Activated effector memory CD4-positive, alpha-beta T cell treated with anti-CD3 and anti-CD28 coated beads, Interleukin-2, amount 50 U/mL, for 16 hours (primary cell): ENCODE results near the gene AP4E1.
A peak's percentile ranks its signal among the peaks of the same experiment; 100 is the strongest.
"Not testable (repeated sequence)": the region's sequence is repeated elsewhere in the genome, so short reads cannot be mapped to it uniquely, and the experiment has no call there.

ENCODE experiments used
- DNase-seq: peaks from one replicate; pipeline ENCODE4 v3.0.0-alpha.2; 2020

AP4E1 gene

DNA sequence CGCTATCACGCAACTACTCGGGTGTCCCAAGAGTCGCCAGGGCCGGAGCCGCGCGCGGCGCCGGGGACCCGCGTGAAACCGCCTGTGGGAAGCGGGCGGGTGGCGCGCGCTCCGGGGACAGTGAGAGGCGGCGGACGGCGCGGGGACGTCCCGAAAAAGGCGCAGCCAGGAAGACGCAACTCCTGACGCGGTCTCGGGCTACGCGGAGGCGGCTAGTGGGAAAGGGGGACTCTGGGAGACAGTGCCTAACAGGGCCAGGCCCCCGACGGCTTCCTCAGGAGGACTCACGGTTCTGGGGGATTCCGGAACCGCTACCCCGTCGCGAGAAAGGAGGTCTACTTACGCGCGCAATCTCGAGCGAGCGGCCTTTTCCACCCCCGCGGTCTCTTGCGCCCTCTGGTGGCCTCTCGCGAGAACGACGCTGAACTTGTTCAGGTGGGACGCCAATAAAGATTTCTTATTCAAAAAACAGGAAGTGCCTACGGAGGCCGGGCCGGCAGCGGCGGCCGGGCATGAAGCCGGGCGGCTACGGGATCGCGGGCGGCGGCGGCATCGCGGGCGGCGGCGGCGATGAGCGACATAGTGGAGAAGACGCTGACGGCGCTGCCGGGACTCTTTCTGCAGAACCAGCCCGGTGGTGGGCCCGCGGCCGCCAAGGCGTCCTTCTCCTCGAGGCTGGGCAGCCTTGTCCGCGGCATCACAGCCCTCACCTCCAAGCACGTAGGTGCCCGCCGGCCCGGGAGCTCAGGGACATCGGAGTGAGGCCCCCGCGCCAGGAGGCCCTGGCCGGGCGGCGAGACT lies at the start of gene AP4E1:
AP4E1 (plus strand) TSS at position 475 of the 801 bp plus-strand sequence; CDS start at position 571, 96 bp downstream.
- DNase-seq: peak; percentile 98

DNA sequence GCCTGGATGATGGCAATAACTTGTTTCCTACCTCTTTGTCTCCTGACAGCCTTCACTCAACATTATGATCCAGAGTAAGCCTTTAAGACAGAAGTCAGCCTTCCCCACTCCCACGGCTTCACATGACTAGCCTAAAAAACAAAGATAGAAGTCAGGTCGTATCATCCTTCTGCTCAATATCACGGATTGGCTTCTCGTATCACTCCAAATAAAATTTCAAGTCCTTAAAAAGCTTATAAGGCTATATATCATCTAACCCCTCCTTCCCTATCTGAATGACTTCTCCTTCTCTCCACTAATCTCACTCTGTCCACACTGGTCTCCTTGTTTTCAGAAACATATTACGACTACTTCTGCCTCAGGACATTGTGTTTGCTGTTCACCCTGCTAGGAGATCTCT lies 47.7 kb upstream of the AP4E1 start:
- no peak for DNase-seq

DNA sequence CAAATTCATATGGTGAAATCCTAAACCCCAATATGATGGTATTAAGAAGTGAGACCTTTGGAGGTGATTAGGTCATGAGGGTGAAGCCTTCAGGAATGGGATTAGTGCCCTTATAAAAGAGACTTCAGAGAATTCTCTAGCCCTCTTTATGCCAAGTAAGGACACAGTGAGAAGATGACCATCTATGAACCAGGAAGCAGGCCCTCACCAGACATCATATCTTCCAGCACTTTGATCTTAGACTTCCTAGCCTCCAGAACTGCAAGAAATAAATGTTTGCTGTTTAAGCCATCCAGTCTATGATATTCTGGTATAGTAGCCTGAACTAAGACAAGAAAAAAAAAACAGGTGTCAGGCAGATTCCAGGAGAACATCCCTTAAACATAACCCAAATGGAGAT lies 45.9 kb upstream of the AP4E1 start:
- no peak for DNase-seq

DNA sequence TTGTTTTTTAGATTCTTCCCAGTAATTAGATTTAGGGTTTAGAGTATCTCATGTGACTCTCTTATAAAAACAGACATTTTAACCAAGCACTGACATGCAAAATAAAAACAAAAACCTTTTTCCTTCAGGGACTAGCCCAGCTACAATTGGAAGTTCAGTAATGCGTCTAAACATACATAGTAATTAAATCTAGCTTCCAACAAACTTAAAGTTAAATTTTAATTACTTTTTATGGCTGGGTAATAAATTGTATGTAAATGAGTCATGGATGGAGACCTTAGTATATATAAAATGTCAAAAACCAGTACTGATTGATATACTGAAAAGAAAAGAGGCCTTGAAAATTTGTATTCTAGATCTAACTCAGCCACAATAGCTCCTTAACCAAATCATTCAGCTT lies 43.6 kb upstream of the AP4E1 start:
- no peak for DNase-seq

DNA sequence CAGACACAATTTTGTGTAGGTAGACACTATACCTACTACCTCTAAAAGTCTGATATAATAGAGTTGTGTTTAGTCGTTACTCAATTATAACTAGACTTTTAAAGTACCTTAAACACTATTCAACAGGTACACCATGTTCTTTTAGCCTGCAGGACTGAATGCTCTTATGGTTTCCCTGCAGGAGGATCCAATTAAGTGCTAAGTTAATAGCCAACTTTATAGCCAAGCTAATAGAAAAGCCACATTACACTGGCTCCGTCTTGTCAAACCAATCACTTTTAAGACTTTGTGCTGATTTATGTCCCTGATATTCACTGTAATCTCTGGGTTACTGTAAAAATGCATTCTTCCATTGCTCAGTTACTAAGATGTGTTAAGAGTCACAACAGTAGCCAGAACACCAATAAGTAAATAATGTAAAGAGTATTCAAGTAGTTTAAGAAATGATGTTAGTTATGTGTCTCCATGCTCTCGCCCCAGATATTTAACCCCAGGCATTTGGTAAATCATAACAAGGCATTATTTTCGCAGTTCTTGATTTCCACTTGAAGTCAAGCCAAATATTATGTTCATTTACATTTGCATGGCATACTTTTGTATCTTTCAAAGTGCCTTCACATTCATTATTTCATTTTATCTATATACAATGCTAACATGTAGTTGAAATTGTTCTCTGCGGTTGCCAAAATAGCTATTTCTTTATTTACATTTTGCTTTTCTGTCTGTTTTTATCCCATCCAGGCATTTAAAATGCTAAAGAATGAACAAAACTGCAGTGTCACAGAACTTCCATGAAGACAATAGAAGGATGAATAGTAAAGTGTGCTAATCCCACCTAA lies 42.7 kb upstream of the AP4E1 start:
- no peak for DNase-seq

DNA sequence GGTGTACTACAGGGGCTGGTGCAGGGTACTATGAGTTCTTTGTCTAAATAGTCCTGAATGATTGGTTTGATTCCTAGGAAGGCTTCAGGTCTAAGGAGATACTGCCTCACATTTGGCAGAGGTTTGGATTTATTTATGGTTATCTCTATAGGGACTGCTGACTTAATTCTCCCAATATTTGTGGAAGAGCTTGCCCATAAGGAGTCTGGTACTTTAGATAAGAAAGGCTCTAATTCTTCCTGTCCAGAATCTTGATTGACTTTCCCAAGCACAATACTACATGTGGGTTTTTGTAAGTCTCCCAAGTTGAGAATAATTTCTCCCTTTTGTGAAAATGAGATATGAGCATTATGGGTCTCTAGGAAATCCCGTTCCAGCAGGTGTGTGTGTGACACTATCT lies 36.7 kb upstream of the AP4E1 start:
- DNase-seq: no peak

DNA sequence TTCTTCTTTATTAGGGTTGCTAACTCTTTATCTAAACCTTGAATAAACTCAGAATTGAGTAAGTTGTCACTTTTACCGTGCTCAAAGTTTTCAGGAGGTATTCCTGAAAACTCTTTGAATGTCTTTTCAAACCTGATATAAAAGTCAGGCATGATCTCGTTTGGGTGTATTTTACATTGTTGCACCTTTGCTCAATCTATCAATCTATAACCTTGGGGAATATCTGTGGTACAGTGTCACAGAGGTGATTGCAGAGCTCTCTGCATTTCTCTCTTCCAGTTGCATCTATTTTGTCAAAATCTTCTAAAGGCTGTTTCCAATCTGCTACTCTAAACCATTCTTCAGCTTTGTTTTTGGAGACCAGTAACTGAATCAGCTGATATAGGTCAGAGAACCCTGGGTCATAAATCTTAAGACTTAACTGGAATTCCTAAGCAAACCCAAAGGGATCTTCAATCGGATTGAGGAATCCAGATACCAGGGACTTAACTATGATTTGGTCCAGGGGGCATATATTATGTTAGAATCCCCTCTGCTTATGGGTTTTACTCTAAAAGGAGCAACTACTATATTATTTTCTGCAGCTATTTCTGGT lies 35.6 kb upstream of the AP4E1 start:
- DNase-seq: no peak

DNA sequence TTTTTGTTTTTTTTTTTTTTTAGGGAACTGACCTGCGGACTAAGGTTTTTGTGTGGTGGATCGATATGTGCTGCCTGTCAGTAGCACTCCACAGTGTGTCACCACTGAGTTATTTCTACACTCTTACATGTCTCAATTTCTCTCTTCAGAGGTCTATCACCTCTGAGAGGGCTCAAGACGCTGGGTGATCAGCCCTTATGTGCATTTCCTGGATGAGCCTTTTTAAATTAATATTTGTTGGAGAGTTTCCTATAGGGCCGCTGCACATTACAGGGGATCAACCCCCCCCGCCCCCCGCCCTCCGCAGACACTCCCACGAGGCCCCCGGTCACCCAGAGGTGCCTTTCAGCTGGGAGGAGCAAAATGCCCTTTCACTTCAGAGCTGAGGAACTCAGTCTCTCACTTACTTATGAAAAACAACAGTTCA lies 34.5 kb upstream of the AP4E1 start:
- no peak for DNase-seq

DNA sequence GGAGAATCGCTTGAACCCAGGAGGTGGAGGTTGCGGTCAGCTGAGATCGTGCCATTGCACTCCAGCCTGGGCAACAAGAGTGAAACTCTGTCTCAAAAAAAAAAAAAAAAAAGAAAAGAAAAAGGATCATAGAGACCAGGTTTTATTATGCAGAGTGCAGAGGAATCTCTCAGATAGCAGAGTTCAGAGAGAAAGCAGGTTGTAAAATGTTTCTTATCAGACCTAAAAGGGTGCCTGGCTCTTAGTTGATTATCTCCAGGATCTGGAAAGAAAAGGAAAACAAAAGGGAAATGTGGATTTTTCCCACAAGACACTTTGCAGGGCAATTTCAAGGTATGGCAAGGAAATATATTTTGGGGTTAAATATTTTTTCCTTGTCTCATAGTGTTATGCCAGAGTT lies 33.2 kb upstream of the AP4E1 start:
- not testable (repeated sequence) for DNase-seq

DNA sequence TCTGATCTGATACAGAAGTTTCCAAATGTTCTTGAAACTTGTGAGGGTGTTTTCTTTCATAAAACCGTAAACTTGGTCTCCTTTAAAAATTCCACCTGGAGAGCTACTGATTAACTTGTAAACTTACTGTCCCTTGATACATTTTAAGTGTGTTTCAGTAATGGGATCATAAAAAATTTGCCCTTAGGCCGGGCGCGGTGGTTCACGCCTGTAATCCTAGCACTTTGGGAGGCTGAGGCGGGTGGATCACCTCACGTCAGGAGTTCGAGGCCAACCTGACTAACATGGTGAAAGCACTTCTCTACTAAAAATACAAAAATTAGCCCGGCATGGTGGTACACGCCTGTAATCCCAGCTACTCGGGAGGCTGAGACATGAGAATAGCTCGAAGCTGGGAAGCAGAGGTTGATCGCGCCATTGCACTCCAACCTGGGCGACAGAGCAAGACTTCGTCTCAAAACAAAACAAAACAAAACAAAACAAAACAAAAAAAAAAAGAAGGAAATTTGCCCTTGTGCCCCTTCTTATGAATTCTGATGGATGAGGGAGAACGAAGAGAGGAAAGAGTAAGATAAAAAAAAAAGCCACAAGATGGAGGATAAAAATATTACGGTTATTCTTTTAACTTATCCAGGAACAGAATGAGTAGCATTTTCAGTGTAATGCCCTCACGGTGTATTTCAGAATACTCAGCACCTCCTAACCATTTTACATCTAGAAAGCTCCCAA lies 32.1 kb upstream of the AP4E1 start:
- DNase-seq: no peak

DNA sequence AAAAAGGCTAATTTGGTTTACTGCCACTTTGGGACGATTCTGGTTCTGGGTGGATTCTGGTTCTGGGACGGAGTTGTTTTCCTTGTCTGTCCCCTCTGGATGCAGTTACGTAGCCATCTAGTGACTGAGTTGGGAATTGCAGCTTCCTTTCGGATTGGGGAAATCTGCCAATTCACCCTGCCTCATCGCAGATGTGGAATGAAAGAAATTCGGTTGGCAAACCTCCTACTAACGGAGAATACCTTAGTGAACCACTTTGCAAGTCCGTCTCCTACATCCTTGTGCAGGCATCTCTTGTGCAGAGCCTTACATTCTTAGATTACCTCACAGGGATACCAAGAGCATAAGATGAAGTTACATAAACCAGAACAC lies 31.5 kb upstream of the AP4E1 start:
- DNase-seq: peak; percentile 81

DNA sequence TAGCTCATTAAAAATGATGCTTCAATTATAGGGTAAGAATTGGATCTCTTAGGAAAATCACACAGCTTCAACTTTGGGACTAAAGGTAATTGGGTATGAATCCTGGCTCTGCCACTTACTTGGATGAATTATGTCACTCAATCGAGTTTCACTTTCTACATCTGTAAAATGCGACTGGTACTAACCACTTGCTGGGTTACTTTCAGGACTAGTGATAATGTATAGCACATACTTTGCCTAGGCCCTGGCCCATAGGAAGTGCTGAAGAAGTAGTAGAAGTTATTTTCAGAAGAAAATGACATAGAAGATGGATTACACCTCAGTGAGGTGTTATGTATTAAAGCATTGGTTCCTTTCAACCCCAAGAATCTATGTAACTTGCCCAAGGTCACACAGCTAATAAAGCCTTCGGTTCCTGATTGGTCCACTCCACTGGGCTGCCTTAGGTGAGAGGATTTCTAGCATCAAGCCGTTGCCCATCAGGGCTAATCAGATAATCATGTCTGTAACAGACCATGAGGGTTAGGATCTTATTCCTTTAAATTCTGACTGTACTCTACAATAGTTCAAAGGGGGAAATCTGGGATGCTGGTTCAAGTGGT lies 29.4 kb upstream of the AP4E1 start:
- no peak for DNase-seq

DNA sequence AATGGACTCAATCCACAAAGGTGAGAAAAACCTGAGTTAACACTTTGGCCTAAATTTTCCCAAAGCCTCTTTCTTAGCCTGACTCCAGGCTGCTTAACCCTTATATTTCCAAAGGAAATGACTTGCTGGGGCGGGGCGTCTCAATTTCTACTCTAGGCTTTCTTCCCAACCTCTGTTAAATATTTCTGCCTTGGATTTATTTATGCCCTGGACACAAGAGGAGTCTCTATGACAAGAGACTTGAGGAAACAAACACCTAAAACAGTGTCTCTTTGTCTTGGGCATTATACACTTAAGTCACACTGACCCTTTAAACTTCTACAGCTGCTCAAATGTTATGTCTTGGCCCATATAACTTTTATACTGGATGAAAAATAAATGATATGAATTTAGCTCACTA lies 28.3 kb upstream of the AP4E1 start:
- no peak for DNase-seq

DNA sequence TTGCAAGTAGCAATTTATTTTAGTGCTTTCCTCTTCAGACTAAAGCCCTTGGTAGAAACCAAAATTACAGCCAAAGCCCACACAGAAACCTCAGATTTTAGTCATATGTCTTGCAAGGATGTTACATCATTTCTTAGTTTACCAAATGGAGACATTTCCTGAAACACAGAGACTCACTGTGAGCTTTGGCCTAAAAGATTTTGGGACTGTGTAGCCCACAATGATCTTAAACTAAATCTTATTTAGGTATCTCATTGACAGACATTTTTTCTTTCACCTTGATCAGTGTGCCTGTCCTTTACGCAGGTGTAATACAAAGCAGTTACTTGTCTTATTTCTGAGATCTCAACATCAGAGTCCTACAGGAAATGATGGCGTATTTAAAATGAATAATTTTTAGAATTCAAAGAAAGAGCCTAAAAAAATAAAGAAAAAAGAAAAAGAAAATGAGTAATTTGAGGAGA lies 27.8 kb upstream of the AP4E1 start:
- DNase-seq: no peak

DNA sequence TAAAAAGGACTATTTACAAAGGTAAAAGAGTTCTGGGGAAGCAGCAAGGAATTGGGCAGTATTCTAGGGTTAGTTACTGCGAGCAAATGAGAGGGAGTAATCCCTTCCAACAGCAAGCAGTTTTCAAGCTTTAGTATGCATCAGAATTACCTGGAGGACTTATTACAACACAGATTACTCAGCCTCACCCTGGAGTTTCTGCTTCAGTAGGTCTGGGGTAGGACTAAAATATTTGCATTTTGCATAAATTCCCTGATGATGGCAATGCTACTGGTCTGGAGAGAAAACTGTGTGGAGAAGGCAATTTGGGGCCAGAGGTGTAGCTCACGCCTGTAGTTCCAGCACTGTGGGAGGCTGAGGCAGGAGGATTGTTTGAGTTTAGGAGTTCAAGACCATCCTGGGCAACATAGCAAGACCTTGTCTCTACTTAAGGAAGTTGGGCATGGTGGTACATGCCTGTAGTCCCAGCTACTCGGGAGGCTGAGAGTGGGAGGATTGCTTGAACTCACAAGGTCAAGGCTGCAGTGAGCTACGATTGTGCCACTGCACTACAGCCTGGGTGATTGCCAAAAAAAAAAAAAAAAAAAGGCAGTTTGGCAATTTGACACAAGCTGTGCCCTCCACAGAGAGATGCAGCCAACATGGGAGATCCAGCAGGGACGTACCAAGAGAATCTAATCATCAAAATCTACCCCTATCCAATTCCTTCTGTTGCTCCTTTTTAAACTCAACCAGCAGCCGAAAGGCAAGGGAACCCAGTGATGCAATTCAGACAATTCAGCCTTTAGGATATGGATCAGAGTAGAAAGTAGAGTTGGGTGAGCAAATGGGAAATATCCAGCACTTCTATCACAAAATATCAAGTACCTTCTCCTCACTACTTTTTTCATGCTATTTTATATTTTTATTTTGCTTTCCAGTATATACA lies 27.1 kb upstream of the AP4E1 start:
- no peak for DNase-seq

DNA sequence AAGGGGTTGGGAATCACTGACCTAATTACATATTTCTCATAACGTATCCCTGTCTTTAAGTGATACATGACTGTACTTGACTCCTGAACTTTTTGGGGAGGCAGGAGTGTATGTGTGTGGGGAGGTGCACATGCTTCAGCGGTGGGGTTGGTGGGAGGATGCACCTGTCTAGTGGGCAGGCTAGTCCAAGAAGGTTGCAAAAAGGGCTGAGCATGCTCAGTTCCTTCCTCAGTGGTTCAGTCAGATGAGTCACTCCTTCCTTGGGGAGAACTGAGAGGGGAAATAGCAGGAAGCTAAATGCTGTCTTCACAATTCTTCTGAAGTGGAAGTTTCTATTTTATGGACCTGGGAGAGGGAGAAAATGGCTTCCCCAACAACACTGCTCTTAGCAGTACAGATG lies 24.6 kb upstream of the AP4E1 start:
- peak; percentile 66 for DNase-seq

DNA sequence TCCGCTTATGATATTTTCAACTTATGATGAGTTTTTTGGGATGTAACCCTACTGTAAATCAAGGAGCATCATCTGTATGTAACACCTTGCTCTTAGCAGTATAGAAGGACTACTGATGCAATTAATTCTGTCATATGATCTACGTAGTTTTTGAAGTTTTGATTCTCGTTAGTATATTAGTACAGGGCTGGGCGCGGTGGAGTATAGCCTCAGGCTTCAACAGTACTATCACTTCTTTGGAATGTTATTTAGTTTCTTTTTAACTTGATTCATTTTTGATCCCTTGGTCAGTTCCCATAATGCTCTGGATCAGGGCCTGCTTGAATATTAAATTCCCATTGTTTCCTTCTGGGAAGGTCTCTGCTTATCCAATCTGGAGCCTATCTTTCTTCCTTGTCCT lies 23.9 kb upstream of the AP4E1 start:
- no peak for DNase-seq

DNA sequence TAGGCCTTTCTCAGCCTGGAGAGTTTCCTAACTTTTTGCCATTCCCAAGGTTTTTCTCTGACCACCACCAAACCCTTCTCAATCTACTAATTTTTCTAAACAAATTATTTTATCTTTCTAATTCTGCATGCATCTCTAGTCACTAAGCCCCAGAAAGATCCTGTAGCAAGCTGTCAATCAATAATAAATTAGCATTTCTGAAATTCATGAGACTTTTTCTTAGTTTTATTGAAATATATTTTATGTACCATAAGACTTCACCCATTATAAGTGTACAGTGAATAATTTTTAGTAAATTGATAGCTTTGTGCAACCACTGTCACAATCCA lies 22.4 kb upstream of the AP4E1 start:
- DNase-seq: no peak

DNA sequence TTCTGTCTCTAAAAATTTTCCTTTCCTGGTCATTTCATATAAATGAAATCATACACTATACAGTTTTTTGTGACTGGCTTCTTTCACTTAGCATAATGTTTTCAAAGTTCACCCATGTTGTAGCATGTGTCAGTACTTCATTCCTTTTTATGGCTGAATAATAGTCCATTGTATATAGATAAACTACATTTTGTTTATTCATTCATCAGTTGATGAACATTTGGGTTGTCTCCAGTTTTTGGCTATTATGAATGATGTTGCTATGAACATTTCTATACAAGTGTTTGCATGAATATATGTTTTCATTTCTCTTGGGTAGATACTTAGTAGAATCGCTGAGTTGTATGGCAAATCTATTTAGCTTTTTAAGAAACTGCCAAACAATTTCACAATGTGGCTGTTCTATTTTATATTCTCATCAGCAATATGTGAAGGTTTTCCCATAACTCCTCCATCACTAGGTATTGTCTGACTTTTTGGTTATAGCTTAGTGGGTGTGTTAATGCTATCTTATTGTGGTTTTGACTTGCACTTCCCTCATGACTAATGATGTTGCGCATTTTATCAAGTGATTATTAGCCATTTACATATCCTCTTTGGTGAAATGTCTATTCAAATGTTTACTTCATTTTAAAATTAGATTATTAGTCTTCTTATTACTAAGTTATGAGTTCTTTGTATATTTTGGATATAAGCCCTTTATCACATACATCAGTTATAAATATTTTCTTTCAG lies 21.7 kb upstream of the AP4E1 start:
- no peak for DNase-seq

DNA sequence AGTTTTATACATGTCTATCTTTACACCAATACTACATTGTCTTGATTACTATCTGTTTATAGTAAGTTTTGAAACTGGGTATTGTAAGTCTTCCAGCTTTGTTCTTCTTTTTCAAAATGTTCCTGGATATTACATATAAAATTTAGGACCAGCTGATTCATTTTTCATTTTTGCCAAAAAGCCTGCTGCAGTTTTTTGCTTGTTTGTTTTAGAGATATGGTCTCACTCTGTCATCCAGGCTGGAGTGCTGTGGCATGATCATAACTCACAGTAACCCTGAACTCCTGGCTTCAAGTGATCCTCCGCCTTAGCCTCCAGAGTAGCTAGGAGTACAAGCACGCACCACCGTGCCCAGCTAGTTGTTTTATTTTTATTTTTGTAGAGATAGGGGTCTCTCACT lies 20.4 kb upstream of the AP4E1 start:
- no peak for DNase-seq

DNA sequence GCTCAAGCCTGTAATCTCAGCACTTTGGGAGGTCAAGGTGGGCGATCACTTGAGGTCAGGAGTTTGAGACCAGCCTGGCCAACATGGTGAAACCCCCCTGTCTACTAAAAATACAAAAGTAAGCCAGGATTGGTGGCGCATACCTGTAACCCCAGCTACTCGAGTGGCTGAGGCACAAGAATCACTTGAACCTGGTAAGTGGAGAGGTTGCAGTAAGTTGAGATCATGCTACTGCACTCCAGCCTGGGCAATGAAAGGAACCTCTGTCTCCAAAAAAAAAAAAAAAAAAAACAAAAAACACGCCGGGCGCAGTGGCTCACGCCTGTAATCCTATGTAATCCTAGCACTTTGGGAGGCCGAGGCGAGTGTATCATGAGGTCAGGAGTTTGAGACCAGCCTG lies 18.9 kb upstream of the AP4E1 start:
- no peak for DNase-seq
